ENCODE measurements around the gene SHLD3.

DNA sequence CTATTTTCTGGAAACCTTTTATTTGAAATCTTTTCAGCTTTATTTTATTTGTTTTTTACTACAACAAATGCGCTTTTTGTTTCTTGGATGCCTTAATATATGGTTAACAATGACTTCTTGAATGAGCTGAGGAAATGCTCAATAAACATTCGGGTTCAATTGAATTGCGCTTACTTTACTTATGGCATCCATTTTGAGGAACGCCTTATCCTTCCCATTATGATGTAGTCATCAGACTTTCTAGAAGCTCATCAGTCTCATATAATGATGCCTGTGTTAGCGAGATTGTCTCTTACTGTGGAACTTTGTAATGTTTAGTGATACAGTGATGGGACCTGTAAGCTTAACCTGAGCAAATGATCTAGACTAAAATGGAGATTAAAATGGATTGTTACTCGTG is 916 bp downstream of the SHLD3 start:
- TF ChIP-seq, protein P1, sequence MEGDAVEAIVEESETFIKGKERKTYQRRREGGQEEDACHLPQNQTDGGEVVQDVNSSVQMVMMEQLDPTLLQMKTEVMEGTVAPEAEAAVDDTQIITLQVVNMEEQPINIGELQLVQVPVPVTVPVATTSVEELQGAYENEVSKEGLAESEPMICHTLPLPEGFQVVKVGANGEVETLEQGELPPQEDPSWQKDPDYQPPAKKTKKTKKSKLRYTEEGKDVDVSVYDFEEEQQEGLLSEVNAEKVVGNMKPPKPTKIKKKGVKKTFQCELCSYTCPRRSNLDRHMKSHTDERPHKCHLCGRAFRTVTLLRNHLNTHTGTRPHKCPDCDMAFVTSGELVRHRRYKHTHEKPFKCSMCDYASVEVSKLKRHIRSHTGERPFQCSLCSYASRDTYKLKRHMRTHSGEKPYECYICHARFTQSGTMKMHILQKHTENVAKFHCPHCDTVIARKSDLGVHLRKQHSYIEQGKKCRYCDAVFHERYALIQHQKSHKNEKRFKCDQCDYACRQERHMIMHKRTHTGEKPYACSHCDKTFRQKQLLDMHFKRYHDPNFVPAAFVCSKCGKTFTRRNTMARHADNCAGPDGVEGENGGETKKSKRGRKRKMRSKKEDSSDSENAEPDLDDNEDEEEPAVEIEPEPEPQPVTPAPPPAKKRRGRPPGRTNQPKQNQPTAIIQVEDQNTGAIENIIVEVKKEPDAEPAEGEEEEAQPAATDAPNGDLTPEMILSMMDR (conservative IDR thresholded peaks at IDR 0.05), result no peak
- no peak for TF ChIP-seq EZH2 (IDR thresholded peaks at IDR 0.05; ENCODE audit: low read depth)

Data from PC-9 (cell line).